Eye (tissue), 1 donor: ENCODE results near the gene ZFP14.

Source experiments
- DNase-seq: peaks from one replicate; pipeline ENCODE4 v3.0.0-alpha.2; 2015

ZFP14 gene

GRCh38 chr19:36378625-36379509 is at the start of gene ZFP14:
ZFP14 (minus strand) TSS chr19:36379201; CDS start chr19:36367892, 11,309 bp downstream.
- DNase-seq, result peak; percentile 98

- no peak for DNase-seq
Measured at GRCh38 chr19:36423925-36424324, 44.9 kb upstream of the ZFP14 start.

GRCh38 chr19:36421749-36422481 is 42.9 kb upstream of the ZFP14 start:
- DNase-seq, result no peak

- DNase-seq, result peak; percentile 82
Measured at GRCh38 chr19:36420961-36421748, 42.2 kb upstream of the ZFP14 start.

- DNase-seq, result peak; percentile 97
Measured at GRCh38 chr19:36418287-36419001, 39.4 kb upstream of the ZFP14 start, which contains the start of gene ZFP82. ZFP82 (minus strand) TSS chr19:36418644; CDS start chr19:36409789, 8,855 bp downstream.

GRCh38 chr19:36417752-36418286 is 38.8 kb upstream of the ZFP14 start:
- no peak for DNase-seq

GRCh38 chr19:36409841-36410240 is 30.8 kb upstream of the ZFP14 start:
- DNase-seq, result no peak

- no peak for DNase-seq
Measured at GRCh38 chr19:36408101-36408500, 29.1 kb upstream of the ZFP14 start.

GRCh38 chr19:36404498-36404897 is 25.5 kb upstream of the ZFP14 start:
- DNase-seq, result no peak

GRCh38 chr19:36401475-36401874 is 22.5 kb upstream of the ZFP14 start:
- DNase-seq, result no peak

GRCh38 chr19:36398571-36398970 is 19.6 kb upstream of the ZFP14 start:
- no peak for DNase-seq

- no peak for DNase-seq
Measured at GRCh38 chr19:36392916-36393673, 14.1 kb upstream of the ZFP14 start.

- DNase-seq, result no peak
Measured at GRCh38 chr19:36379510-36379819, 464 bp upstream of the ZFP14 start.

GRCh38 chr19:36377541-36378178 is 1.3 kb downstream of the ZFP14 start:
- no peak for DNase-seq

GRCh38 chr19:36373638-36374156 is 5.3 kb downstream of the ZFP14 start:
- DNase-seq, result no peak

GRCh38 chr19:36371886-36372285 is 7.1 kb downstream of the ZFP14 start:
- DNase-seq, result no peak

- DNase-seq, result no peak
Measured at GRCh38 chr19:36363845-36364244, 15.2 kb downstream of the ZFP14 start.

- DNase-seq, result no peak
Measured at GRCh38 chr19:36340786-36341372, 38.1 kb downstream of the ZFP14 start.

GRCh38 chr19:36331353-36332228 is 47.4 kb downstream of the ZFP14 start:
- peak; percentile 98 for DNase-seq
